Hepatocyte (in vitro differentiated cells): Measurements from ENCODE around the gene FTCD.

Experiments
- EZH2 ChIP-seq: fragments of 200-600 bp; sonication (generic); IDR thresholded peaks from 2 replicates; pipeline ENCODE4 v1.6.1; 2016; ENCODE audit warnings: antibody characterized with exemption, mild to moderate bottlenecking, borderline replicate concordance
- EZH2phosphoT487 ChIP-seq: fragments of 200-600 bp; sonication (generic); IDR thresholded peaks from one replicate; pipeline ENCODE4 v1.6.1; 2018; ENCODE audit warnings: antibody characterized with exemption, mild to moderate bottlenecking, low read depth, moderate library complexity; ENCODE audit not compliant: unreplicated experiment, severe bottlenecking

DNA sequence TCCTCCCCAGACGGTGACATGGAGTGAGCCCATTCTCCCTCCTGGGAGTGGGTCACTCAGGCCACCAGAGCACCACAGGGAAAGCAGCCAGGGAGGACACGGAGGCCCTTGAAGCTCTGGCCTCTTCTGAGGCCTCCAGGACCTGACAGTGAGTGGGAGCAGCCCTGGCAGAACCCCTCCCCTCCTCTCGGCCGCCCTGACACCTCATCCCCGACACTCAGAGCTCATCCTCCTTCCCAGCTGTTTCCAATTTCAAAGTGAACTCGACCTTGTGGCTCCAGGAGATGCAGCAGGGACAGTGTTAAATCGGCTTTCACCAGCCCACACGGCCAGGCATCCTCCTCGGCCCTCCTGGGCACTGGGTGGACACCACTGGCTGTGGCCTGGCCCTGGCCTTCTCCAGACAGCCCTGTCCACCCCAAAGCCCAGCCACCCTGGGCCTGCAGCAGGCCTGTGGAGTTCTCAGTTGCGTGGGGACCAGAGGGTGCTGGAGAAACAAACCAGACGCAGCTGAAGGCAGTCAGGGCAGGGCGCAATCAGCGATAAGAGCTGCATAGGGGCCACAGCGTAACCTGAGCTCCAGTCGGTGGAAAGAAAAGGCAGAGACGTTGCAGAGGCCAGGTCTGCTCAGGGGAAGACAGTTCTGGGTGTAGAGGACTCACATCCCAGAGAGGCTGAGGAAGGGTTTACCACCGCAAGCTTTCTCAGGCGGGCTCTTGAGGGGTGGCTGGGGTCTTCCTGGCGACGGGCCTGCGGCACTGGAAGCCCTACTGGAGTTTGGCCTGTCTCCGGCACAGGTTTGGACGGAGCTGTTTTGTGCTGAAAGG, 27.1 kb downstream of the FTCD start:
- no peak for TF ChIP-seq EZH2
- no peak for TF ChIP-seq EZH2phosphoT487
